ENCODE results near the gene SHPK. TPM values are rescaled to one million over a fixed set of nuclear protein-coding genes. Genes with fewer than 3 reads are reported as not detected.

The SHPK gene
- total and polyA plus RNA-seq, 9 of the 15 experiments (the other 6 are each of a cell fraction or from before 2014, with no cell fraction given), result 2.5 to 16.3 (median 11.8) TPM

- peak in 1 of 4 experiments; percentile 31 for DNase-seq (ENCODE audit: extremely low read depth in 1 of 4, low spot score in 3 of 4)
- Histone ChIP-seq H4K20me1 (replicated peaks; ENCODE audit: control insufficient read depth, insufficient read depth, low read length) (no peaks in the 10 kb centered on the region), H3K27ac (ENCODE audit: extremely low read depth, low read depth, low read length) (no peak overlapping the region), H3K36me3 (ENCODE audit: control insufficient read depth, insufficient read depth, low read length) (no peaks in the 10 kb centered on the region), H3K9me1 (ENCODE audit: control insufficient read depth, insufficient read depth, low read length) (no peaks in the 10 kb centered on the region), H3K4me3 (no peak overlapping the region), H3K79me2 (ENCODE audit: control insufficient read depth, insufficient read depth, low read length) (no peaks in the 10 kb centered on the region), H3K9ac (ENCODE audit: insufficient read depth in 1 of 2, low read depth in 2 of 2, low read length in 2 of 2) (no peak overlapping the region; a peak in 1 of 4 replicates), H2AFZ (ENCODE audit: low read depth, low read length) (no peak overlapping the region), H3K4me2 (ENCODE audit: insufficient read depth, low read length) (no peak overlapping the region), H3K27me3 (ENCODE audit: control insufficient read depth in 2 of 2, insufficient read depth in 2 of 2, low read length in 2 of 2) (no peaks in the 10 kb centered on the region), H3K4me1 (replicated peaks in 1 of 2; ENCODE audit: control insufficient read depth in 2 of 2, insufficient read depth in 2 of 2, low read length in 2 of 2) (peaks cover 0 to 6% of the 10 kb centered on the region in 2 experiments; a peak in 1 of 5 replicates), H3K9me3 (replicated peaks; ENCODE audit: control insufficient read depth, insufficient read depth, low read depth, low read length) (no peaks in the 10 kb centered on the region)
- intact Hi-C loops (cut with micrococcal nuclease), result no loop called here
- peak; percentile 82 for ATAC-seq
- WGBS (ENCODE audit: insufficient coverage, low coverage, missing lambda C conversion rate), result 88% methylated on average over 10 of the region's 20 CpGs
- FAIRE-seq, result peak; percentile 70
- POLR2A ChIA-PET, result interaction anchor here (0.9 kb wide), 2 partner anchors 8 to 20 kb away, joined by 3 read pairs; no protein-coding TSS in a partner anchor
- no TSS peak for BruUV-seq (replicated peaks)
- CTCF ChIA-PET (ENCODE audit: low intra/inter-chr PET ratio), result interaction anchor here (0.6 kb wide), 1 partner anchor 46 kb away, joined by 3 read pairs; no protein-coding TSS in a partner anchor
- in situ Hi-C loops (cut with MboI), result no loop called here
- TF ChIP-seq DNMT1 (IDR thresholded peaks at IDR 0.05) (no peak), CTCFL (IDR thresholded peaks at IDR 0.05; ENCODE audit: borderline replicate concordance, insufficient read depth, low read depth, low read length, poor library complexity, severe bottlenecking) (no peak), POLR3G (IDR thresholded peaks at IDR 0.05; ENCODE audit: extremely low read depth, insufficient read length, insufficient replicate concordance) (no peak), ZNF212 (CRISPR knock-in tag; IDR thresholded peaks at IDR 0.05) (no peak), ZBTB11 (CRISPR knock-in tag; IDR thresholded peaks at IDR 0.05) (no peak), ZNF707 (CRISPR knock-in tag; conservative IDR thresholded peaks at IDR 0.05) (no peak), EWSR1 (IDR thresholded peaks at IDR 0.05; ENCODE audit: borderline replicate concordance, low read depth, partially characterized antibody) (no peak), ZNF224 (CRISPR knock-in tag; IDR thresholded peaks at IDR 0.05) (no peak), ELF4 (CRISPR knock-in tag; IDR thresholded peaks at IDR 0.05) (no peak), CTCF (IDR thresholded peaks at IDR 0.05 in 2 of 3, conservative IDR thresholded peaks at IDR 0.05 in 1 of 3; ENCODE audit: insufficient read depth in 2 of 3, low read depth in 1 of 3, low read length in 3 of 3) (peak; percentile 39 to 47 (median 46); a peak in 4 of 6 replicates), RAD51 (IDR thresholded peaks at IDR 0.05; ENCODE audit: borderline replicate concordance, low read depth) (no peak), GATA2 (CRISPR knock-in tag; IDR thresholded peaks at IDR 0.05) (no peak), ZC3H8 (IDR thresholded peaks at IDR 0.05) (no peak), TCF3 (CRISPR knock-in tag; IDR thresholded peaks at IDR 0.05) (no peak)
These were observed 11.9 kb upstream of the SHPK start for GRCh38 chr17:3647769-3648555.

Measured in K562 (cell line).